Breast epithelium (tissue), 4 donors: Measurements from ENCODE around the gene WDPCP. TPM values are rescaled to one million over a fixed set of nuclear protein-coding genes. Genes with fewer than 3 reads are reported as not detected.

Source experiments
- DNase-seq, 2 donors: peaks; one replicate each; pipeline ENCODE4 v3.0.0-alpha.2; 2019; ENCODE audit warnings: low spot score in 2 of 2
- H3K27ac ChIP-seq, 2 donors: fragments of 200-600 bp; sonication (generic) in 1 of 2; one replicate each; pipeline ENCODE4 v1.5.1; 2016 to 2019; ENCODE audit warnings: mild to moderate bottlenecking in 1 of 2
- H3K27me3 ChIP-seq, 2 donors: fragments of 200-600 bp; sonication (generic) in 1 of 2; one replicate each; pipeline versions ENCODE4 v1.5.1 to v1.6.0; 2017 to 2019; ENCODE audit warnings: control low read depth in 1 of 2, mild to moderate bottlenecking in 1 of 2
- H3K36me3 ChIP-seq: fragments of 200-600 bp; one replicate; pipeline ENCODE4 v1.5.1; 2019
- H3K4me1 ChIP-seq, 2 donors: fragments of 200-600 bp; sonication (generic); one replicate each; pipeline ENCODE4 v1.5.1; 2016 to 2019; ENCODE audit warnings: control low read depth in 1 of 2
- H3K4me3 ChIP-seq, 3 donors: fragments of 200-600 bp; sonication (generic); 1 replicate in 2 of 3; 2 replicates in 1 of 3; pipeline ENCODE4 v1.5.1; 2016 to 2019; ENCODE audit warnings: mild to moderate bottlenecking in 3 of 3, moderate library complexity in 2 of 3
- H3K9me3 ChIP-seq, 2 donors: fragments of 200-600 bp; sonication (generic) in 1 of 2; one replicate each; pipeline ENCODE4 v1.5.1; 2016 to 2019; ENCODE audit warnings: control low read depth in 1 of 2
- POLR2A ChIP-seq: fragments of 450-650 bp; IDR thresholded peaks from one replicate; pipeline ENCODE4 v1.6.1; 2016; ENCODE audit warnings: antibody characterized with exemption, mild to moderate bottlenecking, moderate library complexity
- POLR2AphosphoS5 ChIP-seq, 3 donors: sonication (generic); formaldehyde crosslinking; IDR thresholded peaks; one replicate each; pipeline ENCODE4 v1.6.1; 2017; ENCODE audit warnings: antibody characterized with exemption in 3 of 3
- intact Hi-C: fragments of 100-400 bp; cut with DNase I; formaldehyde crosslinking; loops from one replicate; pipeline ENCODE4 v1.15.1; 2023; ENCODE audit warnings: low total_unique reads
- total RNA-seq, 3 donors: library from RNA; depleted of rRNA; stranded (reverse); fragments of >200 nt; gene quantifications; one replicate each; pipeline ENCODE4 v1.1.0, GENCODE V29; 2016
- TF ChIP-seq, protein P1 (sequence below), 3 donors: fragments of 450-650 bp; IDR thresholded peaks; one replicate each; pipeline ENCODE4 v1.5.1; 2016 to 2017; ENCODE audit warnings: antibody characterized with exemption in 3 of 3, mild to moderate bottlenecking in 3 of 3, moderate library complexity in 3 of 3

The WDPCP gene
- total RNA-seq, 3 donors from 2014 or later = 25.2 to 37.4 (median 29.4) TPM

- peaks cover 0 to 11% of the 10 kb centered on the region in 2 donors for H3K9me3 ChIP-seq
These were observed 491.8 kb downstream of the WDPCP start for GRCh38 chr2:63096491-63096890.

DNA sequence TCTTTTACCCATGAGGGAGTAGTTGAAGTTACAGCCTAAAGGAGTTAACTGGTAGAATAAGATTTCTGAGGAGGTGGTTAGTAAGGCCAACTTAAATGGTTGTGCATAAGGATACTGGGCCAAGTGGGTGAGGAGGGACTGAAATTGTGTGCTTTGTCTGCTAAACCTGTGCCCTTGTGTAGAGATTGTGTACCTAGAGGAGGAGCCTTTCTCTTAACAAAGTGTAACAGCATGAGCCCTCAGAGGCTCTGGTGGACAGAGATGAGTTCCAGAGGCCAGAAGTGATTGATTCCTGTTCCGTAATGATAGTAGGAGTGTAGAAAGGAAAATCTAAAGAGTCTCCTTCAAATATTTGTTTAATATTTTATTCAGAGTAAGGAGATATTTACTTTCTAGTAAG is 494.8 kb downstream of the WDPCP start:
- Histone ChIP-seq H3K4me3 (no peak overlapping the region), H3K4me1 (no peaks in the 10 kb centered on the region), H3K9me3 (no peaks in the 10 kb centered on the region), H3K36me3 (no peaks in the 10 kb centered on the region), H3K27ac (no peak overlapping the region), H3K27me3 (no peaks in the 10 kb centered on the region)
- intact Hi-C loops = no loop called here
- TF ChIP-seq POLR2A (no peak), POLR2AphosphoS5 (IDR thresholded peaks at IDR 0.05) (no peak)
- TF ChIP-seq, protein P1, sequence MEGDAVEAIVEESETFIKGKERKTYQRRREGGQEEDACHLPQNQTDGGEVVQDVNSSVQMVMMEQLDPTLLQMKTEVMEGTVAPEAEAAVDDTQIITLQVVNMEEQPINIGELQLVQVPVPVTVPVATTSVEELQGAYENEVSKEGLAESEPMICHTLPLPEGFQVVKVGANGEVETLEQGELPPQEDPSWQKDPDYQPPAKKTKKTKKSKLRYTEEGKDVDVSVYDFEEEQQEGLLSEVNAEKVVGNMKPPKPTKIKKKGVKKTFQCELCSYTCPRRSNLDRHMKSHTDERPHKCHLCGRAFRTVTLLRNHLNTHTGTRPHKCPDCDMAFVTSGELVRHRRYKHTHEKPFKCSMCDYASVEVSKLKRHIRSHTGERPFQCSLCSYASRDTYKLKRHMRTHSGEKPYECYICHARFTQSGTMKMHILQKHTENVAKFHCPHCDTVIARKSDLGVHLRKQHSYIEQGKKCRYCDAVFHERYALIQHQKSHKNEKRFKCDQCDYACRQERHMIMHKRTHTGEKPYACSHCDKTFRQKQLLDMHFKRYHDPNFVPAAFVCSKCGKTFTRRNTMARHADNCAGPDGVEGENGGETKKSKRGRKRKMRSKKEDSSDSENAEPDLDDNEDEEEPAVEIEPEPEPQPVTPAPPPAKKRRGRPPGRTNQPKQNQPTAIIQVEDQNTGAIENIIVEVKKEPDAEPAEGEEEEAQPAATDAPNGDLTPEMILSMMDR (IDR thresholded peaks at IDR 0.05) = no peak
- DNase-seq = no peak

More at GRCh38 chr2:63096491-63096890, 491.8 kb downstream of the WDPCP start:
- intact Hi-C loops = loop anchor here (2.0 kb wide), 1 partner anchor 18 kb away; no protein-coding TSS in a partner anchor
- Histone ChIP-seq H3K36me3 (no peaks in the 10 kb centered on the region), H3K4me3 (no peak overlapping the region), H3K4me1 (no peaks in the 10 kb centered on the region), H3K27me3 (no peaks in the 10 kb centered on the region), H3K27ac (no peak overlapping the region)
- TF ChIP-seq POLR2A (no peak), POLR2AphosphoS5 (IDR thresholded peaks at IDR 0.05) (no peak)
- TF ChIP-seq, protein P1 (IDR thresholded peaks at IDR 0.05) = no peak
- no peak for DNase-seq

- no peak overlapping the region for H3K4me3 ChIP-seq
- TF ChIP-seq POLR2AphosphoS5 (IDR thresholded peaks at IDR 0.05) = no peak
- no peak for TF ChIP-seq POLR2A
- TF ChIP-seq, protein P1 (IDR thresholded peaks at IDR 0.05) = no peak
- intact Hi-C loops = no loop called here
- no peaks in the 10 kb centered on the region for H3K9me3 ChIP-seq
- H3K27ac ChIP-seq = no peak overlapping the region
- DNase-seq = no peak
- H3K36me3 ChIP-seq = no peaks in the 10 kb centered on the region
- no peaks in the 10 kb centered on the region for H3K4me1 ChIP-seq
- no peaks in the 10 kb centered on the region for H3K27me3 ChIP-seq
These were observed 495.4 kb downstream of the WDPCP start for GRCh38 chr2:63092857-63093256.

DNA sequence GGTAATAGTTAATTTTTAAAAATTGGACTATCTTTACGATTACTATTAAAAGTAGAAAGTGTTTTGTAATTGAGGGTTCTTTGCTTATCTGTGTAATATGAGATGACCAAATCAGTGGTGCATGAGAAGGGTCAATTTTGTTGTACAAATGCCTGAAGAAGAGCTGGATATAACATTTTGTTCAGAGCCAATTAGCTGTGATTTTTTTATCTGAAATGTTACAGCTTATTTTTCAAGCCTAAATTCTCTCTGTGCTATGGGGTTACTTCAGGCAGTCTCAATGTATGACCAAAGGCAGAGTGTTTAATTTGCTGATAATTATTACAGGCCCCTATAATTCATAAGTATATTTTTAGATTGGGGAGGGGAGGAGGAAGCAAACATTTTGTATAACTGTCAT is 495.9 kb downstream of the WDPCP start:
- H3K9me3 ChIP-seq = no peaks in the 10 kb centered on the region
- TF ChIP-seq, protein P1 (IDR thresholded peaks at IDR 0.05) = no peak
- TF ChIP-seq POLR2AphosphoS5 (IDR thresholded peaks at IDR 0.05) (no peak), POLR2A (no peak)
- intact Hi-C loops = no loop called here
- H3K4me3 ChIP-seq = no peak overlapping the region
- DNase-seq = no peak
- no peaks in the 10 kb centered on the region for H3K27me3 ChIP-seq
- H3K27ac ChIP-seq = no peak overlapping the region
- H3K4me1 ChIP-seq = no peaks in the 10 kb centered on the region
- H3K36me3 ChIP-seq = no peaks in the 10 kb centered on the region

GRCh38 chr2:63086687-63087086 is 501.6 kb downstream of the WDPCP start:
- no peak for TF ChIP-seq POLR2AphosphoS5 (IDR thresholded peaks at IDR 0.05)
- no peak for TF ChIP-seq POLR2A
- TF ChIP-seq, protein P1 (IDR thresholded peaks at IDR 0.05) = no peak
- no peak for DNase-seq
- H3K9me3 ChIP-seq = no peaks in the 10 kb centered on the region
- H3K36me3 ChIP-seq = no peaks in the 10 kb centered on the region
- no peak overlapping the region for H3K4me3 ChIP-seq
- no peaks in the 10 kb centered on the region for H3K27me3 ChIP-seq
- no peak overlapping the region for H3K27ac ChIP-seq
- no peaks in the 10 kb centered on the region for H3K4me1 ChIP-seq
- intact Hi-C loops = no loop called here
